ENCODE results near the gene ARHGAP15.

DNA sequence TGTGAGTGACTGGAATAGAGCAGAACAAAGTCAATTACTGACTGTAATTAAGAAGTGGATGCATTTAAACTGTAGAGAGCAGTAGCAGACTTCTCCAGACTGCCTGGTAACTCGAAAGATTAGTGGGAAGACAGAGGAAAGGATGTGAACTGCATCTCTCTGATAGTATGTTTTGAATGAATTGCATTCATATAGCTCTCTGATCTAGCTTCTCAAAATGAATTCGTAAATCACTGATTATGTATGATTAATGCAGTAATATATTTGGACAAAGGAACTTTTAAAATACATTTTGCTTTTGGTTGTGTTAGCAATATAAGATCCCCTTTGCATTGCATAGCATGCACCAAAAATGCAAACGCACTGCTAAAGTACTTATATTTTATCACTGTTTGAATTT is 304.0 kb downstream of the ARHGAP15 start:
- no peak for TF ChIP-seq GABPA (IDR thresholded peaks at IDR 0.05; ENCODE audit: low read depth)
- TF ChIP-seq, protein P1, sequence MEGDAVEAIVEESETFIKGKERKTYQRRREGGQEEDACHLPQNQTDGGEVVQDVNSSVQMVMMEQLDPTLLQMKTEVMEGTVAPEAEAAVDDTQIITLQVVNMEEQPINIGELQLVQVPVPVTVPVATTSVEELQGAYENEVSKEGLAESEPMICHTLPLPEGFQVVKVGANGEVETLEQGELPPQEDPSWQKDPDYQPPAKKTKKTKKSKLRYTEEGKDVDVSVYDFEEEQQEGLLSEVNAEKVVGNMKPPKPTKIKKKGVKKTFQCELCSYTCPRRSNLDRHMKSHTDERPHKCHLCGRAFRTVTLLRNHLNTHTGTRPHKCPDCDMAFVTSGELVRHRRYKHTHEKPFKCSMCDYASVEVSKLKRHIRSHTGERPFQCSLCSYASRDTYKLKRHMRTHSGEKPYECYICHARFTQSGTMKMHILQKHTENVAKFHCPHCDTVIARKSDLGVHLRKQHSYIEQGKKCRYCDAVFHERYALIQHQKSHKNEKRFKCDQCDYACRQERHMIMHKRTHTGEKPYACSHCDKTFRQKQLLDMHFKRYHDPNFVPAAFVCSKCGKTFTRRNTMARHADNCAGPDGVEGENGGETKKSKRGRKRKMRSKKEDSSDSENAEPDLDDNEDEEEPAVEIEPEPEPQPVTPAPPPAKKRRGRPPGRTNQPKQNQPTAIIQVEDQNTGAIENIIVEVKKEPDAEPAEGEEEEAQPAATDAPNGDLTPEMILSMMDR (IDR thresholded peaks at IDR 0.05; ENCODE audit: insufficient read depth, low read length): no peak
- TF ChIP-seq, protein P2, sequence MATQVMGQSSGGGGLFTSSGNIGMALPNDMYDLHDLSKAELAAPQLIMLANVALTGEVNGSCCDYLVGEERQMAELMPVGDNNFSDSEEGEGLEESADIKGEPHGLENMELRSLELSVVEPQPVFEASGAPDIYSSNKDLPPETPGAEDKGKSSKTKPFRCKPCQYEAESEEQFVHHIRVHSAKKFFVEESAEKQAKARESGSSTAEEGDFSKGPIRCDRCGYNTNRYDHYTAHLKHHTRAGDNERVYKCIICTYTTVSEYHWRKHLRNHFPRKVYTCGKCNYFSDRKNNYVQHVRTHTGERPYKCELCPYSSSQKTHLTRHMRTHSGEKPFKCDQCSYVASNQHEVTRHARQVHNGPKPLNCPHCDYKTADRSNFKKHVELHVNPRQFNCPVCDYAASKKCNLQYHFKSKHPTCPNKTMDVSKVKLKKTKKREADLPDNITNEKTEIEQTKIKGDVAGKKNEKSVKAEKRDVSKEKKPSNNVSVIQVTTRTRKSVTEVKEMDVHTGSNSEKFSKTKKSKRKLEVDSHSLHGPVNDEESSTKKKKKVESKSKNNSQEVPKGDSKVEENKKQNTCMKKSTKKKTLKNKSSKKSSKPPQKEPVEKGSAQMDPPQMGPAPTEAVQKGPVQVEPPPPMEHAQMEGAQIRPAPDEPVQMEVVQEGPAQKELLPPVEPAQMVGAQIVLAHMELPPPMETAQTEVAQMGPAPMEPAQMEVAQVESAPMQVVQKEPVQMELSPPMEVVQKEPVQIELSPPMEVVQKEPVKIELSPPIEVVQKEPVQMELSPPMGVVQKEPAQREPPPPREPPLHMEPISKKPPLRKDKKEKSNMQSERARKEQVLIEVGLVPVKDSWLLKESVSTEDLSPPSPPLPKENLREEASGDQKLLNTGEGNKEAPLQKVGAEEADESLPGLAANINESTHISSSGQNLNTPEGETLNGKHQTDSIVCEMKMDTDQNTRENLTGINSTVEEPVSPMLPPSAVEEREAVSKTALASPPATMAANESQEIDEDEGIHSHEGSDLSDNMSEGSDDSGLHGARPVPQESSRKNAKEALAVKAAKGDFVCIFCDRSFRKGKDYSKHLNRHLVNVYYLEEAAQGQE (IDR thresholded peaks at IDR 0.05; ENCODE audit: insufficient replicate concordance, low read depth): no peak
- TF ChIP-seq POLR2AphosphoS5 (IDR thresholded peaks at IDR 0.05; ENCODE audit: low read depth): no peak

Data from HL-60 (cell line).